Amniotic stem cell (primary cell): ENCODE measurements around the gene SLC35E1.
A peak's percentile ranks its signal among the peaks of the same experiment; 100 is the strongest.

ENCODE experiments used
- DNase-seq: peaks from one replicate; lab custom pipeline; 2025; lab: John Stamatoyannopoulos, UW

The SLC35E1 gene

GRCh38 chr19:16596399-16596798 lies 24.2 kb upstream of the SLC35E1 start:
- DNase-seq, result no peak

GRCh38 chr19:16595097-16595496 lies 22.9 kb upstream of the SLC35E1 start:
- DNase-seq, result no peak

GRCh38 chr19:16594681-16595091 lies 22.5 kb upstream of the SLC35E1 start:
- no peak for DNase-seq

- no peak for DNase-seq
Observed at GRCh38 chr19:16594131-16594586, 21.9 kb upstream of the SLC35E1 start.

GRCh38 chr19:16593181-16593580 lies 21.0 kb upstream of the SLC35E1 start:
- no peak for DNase-seq

GRCh38 chr19:16591803-16592556 lies 19.8 kb upstream of the SLC35E1 start:
- DNase-seq, result no peak

- DNase-seq, result no peak
Observed at GRCh38 chr19:16590876-16591802, 18.9 kb upstream of the SLC35E1 start.

GRCh38 chr19:16589917-16590316 lies 17.7 kb upstream of the SLC35E1 start:
- DNase-seq, result no peak

GRCh38 chr19:16588824-16589577 lies 16.8 kb upstream of the SLC35E1 start:
- DNase-seq, result no peak

GRCh38 chr19:16587833-16588823 lies 15.9 kb upstream of the SLC35E1 start:
- DNase-seq, result no peak

GRCh38 chr19:16586991-16587832 lies 15.0 kb upstream of the SLC35E1 start:
- no peak for DNase-seq

GRCh38 chr19:16586477-16586871 lies 14.3 kb upstream of the SLC35E1 start:
- DNase-seq, result no peak

- no peak for DNase-seq
Observed at GRCh38 chr19:16585808-16586476, 13.7 kb upstream of the SLC35E1 start.

GRCh38 chr19:16585094-16585801 lies 13.0 kb upstream of the SLC35E1 start:
- no peak for DNase-seq

GRCh38 chr19:16584248-16585093 lies 12.3 kb upstream of the SLC35E1 start:
- DNase-seq, result peak; percentile 41

- DNase-seq, result no peak
Observed at GRCh38 chr19:16582486-16583261, 10.5 kb upstream of the SLC35E1 start.

GRCh38 chr19:16581971-16582343 lies 9.7 kb upstream of the SLC35E1 start:
- no peak for DNase-seq
